Motor neuron (in vitro differentiated cells): ENCODE results near the gene TBCCD1. TPM values are rescaled to one million over a fixed set of nuclear protein-coding genes. Genes with fewer than 3 reads are reported as not detected.

Experiments used
- ATAC-seq, 8 experiments: fragments of 200-7000 bp; cut with Tn5 transposase; replicated peaks in 6 of 8; 2 replicates each; pipeline ENCODE4 v1.8.0; 2021; ENCODE audit warnings: mild to moderate bottlenecking in 8 of 8, moderate library complexity in 8 of 8
- H3K27ac ChIP-seq, 2 donors: fragments of 250-450 bp; sonication (Bioruptor Pico); 2 replicates each; pipeline ENCODE4 v1.9.0; 2021; ENCODE audit warnings: antibody characterized with exemption in 2 of 2, mild to moderate bottlenecking in 2 of 2, moderate library complexity in 1 of 2
- H3K4me1 ChIP-seq, 2 donors: fragments of 250-450 bp; sonication (Bioruptor Pico); replicated peaks in 1 of 2; 2 replicates each; pipeline ENCODE4 v1.6.1; 2021; ENCODE audit warnings: antibody characterized with exemption in 2 of 2, mild to moderate bottlenecking in 2 of 2, moderate library complexity in 1 of 2
- H3K4me3 ChIP-seq, 5 donors: fragments of 250-450 bp; sonication (Bioruptor Pico); 2 replicates each; pipeline ENCODE4 v1.9.0; 2021; ENCODE audit warnings: antibody characterized with exemption in 5 of 5, mild to moderate bottlenecking in 5 of 5, moderate library complexity in 4 of 5
- WGBS, 10 experiments: fragments of 450-650 bp; shearing (Covaris generic); methylation state at CpG; one replicate each; pipeline ENCODE4 v1.0.0; 2022; 5-methylcytosine and 5-hydroxymethylcytosine counted together
- in situ Hi-C, 9 experiments: fragments of 400-800 bp; cut with MboI; loops; one replicate each; pipeline ENCODE4 v1.15.0; 2021; ENCODE audit warnings: low sequenced_read_pairs in 9 of 9, low pct_unique_long_range_greater_than_20kb in 2 of 9; ENCODE audit not compliant: unreplicated experiment in 9 of 9
- total RNA-seq, 8 experiments: library from RNA; unstranded; fragments of 300-600 nt; gene quantifications; 2 replicates each; pipeline versions ENCODE4 v1.2.3 to v1.2.4, GENCODE V29; 2022

TBCCD1 gene
- total RNA-seq, 8 experiments from 2014 or later = 8.4 to 16.6 (median 12.6) TPM

- no peak overlapping the region for H3K4me3 ChIP-seq
- in situ Hi-C loops = loop anchor here in 1 of 9 experiments (25.0 kb wide), 1 partner anchor 206 kb away; the partner anchor contains the start of gene RFC4
- no peak overlapping the region for H3K27ac ChIP-seq
- 28 to 100% (median 55%) methylated on average over 1 to 5 of the region's 5 CpGs for WGBS, 10 experiments
- ATAC-seq = no peak
- H3K4me1 ChIP-seq = no peaks in the 10 kb centered on the region
Observed at GRCh38 chr3:186605561-186606545, 38.7 kb upstream of the TBCCD1 start.

- Histone ChIP-seq H3K27ac (no peak overlapping the region), H3K4me1 (no peaks in the 10 kb centered on the region), H3K4me3 (no peak overlapping the region)
- in situ Hi-C loops = loop anchor here in 1 of 9 experiments (25.0 kb wide), 1 partner anchor 207 kb away; the partner anchor contains the start of gene RFC4
- ATAC-seq = peak in 1 of 8 experiments; percentile 25
Observed at GRCh38 chr3:186605078-186605477, 37.9 kb upstream of the TBCCD1 start.

- H3K27ac ChIP-seq = no peak overlapping the region
- in situ Hi-C loops = loop anchor here in 1 of 9 experiments (25.0 kb wide), 1 partner anchor 209 kb away; the partner anchor contains the start of gene RFC4
- H3K4me1 ChIP-seq = peaks cover 5 to 12% of the 10 kb centered on the region in 2 donors
- H3K4me3 ChIP-seq = no peak overlapping the region
- WGBS, 10 experiments = 19 to 100% (median 85%) methylated on average over 1 to 6 of the region's 7 CpGs; no CpG with 5 or more reads in 2 of the 10 experiments
- no peak for ATAC-seq
Observed at GRCh38 chr3:186603159-186603558, 36.0 kb upstream of the TBCCD1 start.

- H3K4me3 ChIP-seq = no peak overlapping the region
- H3K27ac ChIP-seq = no peak overlapping the region
- H3K4me1 ChIP-seq = peaks cover 5 to 12% of the 10 kb centered on the region in 2 donors
- no peak for ATAC-seq
- in situ Hi-C loops = loop anchor here in 1 of 9 experiments (25.0 kb wide), 1 partner anchor 211 kb away; the partner anchor contains the start of gene RFC4
- 0 to 80% (median 61%) methylated on average over 2 of the region's 3 CpGs; no CpG with 5 or more reads in 3 of the 10 experiments for WGBS, 10 experiments
Observed at GRCh38 chr3:186600896-186601295, 33.8 kb upstream of the TBCCD1 start.

- 86 to 100% (median 100%) methylated on average over 1 to 2 of the region's 2 CpGs; no CpG with 5 or more reads in 5 of the 10 experiments for WGBS, 10 experiments
- in situ Hi-C loops = loop anchor here in 2 of 9 experiments (25.0 kb wide), 2 partner anchors 188 to 213 kb away; partner anchors contain the start of genes EIF4A2 (in 1 of the 2) and RFC4 (in 1 of the 2)
Observed at GRCh38 chr3:186599785-186600166, 32.6 kb upstream of the TBCCD1 start.

GRCh38 chr3:186599142-186599784 lies 32.1 kb upstream of the TBCCD1 start:
- in situ Hi-C loops = loop anchor here in 1 of 9 experiments (25.0 kb wide), 1 partner anchor 188 kb away; the partner anchor contains the start of gene EIF4A2
- no peak overlapping the region for H3K27ac ChIP-seq
- H3K4me1 ChIP-seq = peaks cover 5 to 12% of the 10 kb centered on the region in 2 donors
- 36 to 89% (median 55%) methylated on average over 1 to 7 of the region's 12 CpGs; no CpG with 5 or more reads in 1 of the 10 experiments for WGBS, 10 experiments
- ATAC-seq = peak in 2 of 8 experiments; percentile 27 to 37
- no peak overlapping the region for H3K4me3 ChIP-seq

More at GRCh38 chr3:186599785-186600166, 32.6 kb upstream of the TBCCD1 start:
- H3K4me1 ChIP-seq = peaks cover 5 to 12% of the 10 kb centered on the region in 2 donors
- no peak overlapping the region for H3K27ac ChIP-seq
- ATAC-seq = no peak
- no peak overlapping the region for H3K4me3 ChIP-seq

GRCh38 chr3:186598794-186599141 lies 31.6 kb upstream of the TBCCD1 start:
- Histone ChIP-seq H3K4me3 (no peak overlapping the region), H3K27ac (no peak overlapping the region), H3K4me1 (peaks cover 5 to 12% of the 10 kb centered on the region in 2 donors)
- no peak for ATAC-seq
- WGBS, 10 experiments = 0 to 86% (median 68%) methylated on average over 1 to 3 of the region's 4 CpGs; no CpG with 5 or more reads in 3 of the 10 experiments
- in situ Hi-C loops = loop anchor here in 1 of 9 experiments (25.0 kb wide), 1 partner anchor 189 kb away; the partner anchor contains the start of gene EIF4A2

- peaks cover 5 to 12% of the 10 kb centered on the region in 2 donors for H3K4me1 ChIP-seq
- ATAC-seq = no peak
- H3K4me3 ChIP-seq = no peak overlapping the region
- H3K27ac ChIP-seq = no peak overlapping the region
- in situ Hi-C loops = loop anchor here in 1 of 9 experiments (25.0 kb wide), 1 partner anchor 189 kb away; the partner anchor contains the start of gene EIF4A2
- 0 to 100% (median 83%) methylated on average over 1 to 5 of the region's 11 CpGs; no CpG with 5 or more reads in 3 of the 10 experiments for WGBS, 10 experiments
Observed at GRCh38 chr3:186598108-186598784, 31.1 kb upstream of the TBCCD1 start.

- Histone ChIP-seq H3K4me3 (no peak overlapping the region), H3K27ac (no peak overlapping the region), H3K4me1 (peaks cover 5 to 12% of the 10 kb centered on the region in 2 donors)
- in situ Hi-C loops = loop anchor here in 1 of 9 experiments (25.0 kb wide), 1 partner anchor 191 kb away; the partner anchor contains the start of gene EIF4A2
- ATAC-seq = peak in 5 of 8 experiments; percentile 24 to 51 (median 37)
- 19 to 90% (median 66%) methylated on average over 2 to 11 of the region's 17 CpGs for WGBS, 10 experiments
Observed at GRCh38 chr3:186596568-186597287, 29.6 kb upstream of the TBCCD1 start.

- ATAC-seq = no peak
Observed at GRCh38 chr3:186594591-186595113, 27.5 kb upstream of the TBCCD1 start.

GRCh38 chr3:186593862-186594261 lies 26.7 kb upstream of the TBCCD1 start:
- H3K27ac ChIP-seq = no peak overlapping the region
- in situ Hi-C loops = loop anchor here in 1 of 9 experiments (25.0 kb wide), 1 partner anchor 193 kb away; the partner anchor contains the start of gene EIF4A2
- WGBS, 10 experiments = 71 to 100% (median 95%) methylated on average over 2 to 3 of the region's 3 CpGs; no CpG with 5 or more reads in 2 of the 10 experiments
- ATAC-seq = no peak
- peaks cover 0 to 3% of the 10 kb centered on the region in 2 donors for H3K4me1 ChIP-seq
- H3K4me3 ChIP-seq = no peak overlapping the region

More at GRCh38 chr3:186594591-186595113, 27.5 kb upstream of the TBCCD1 start:
- in situ Hi-C loops = loop anchor here in 1 of 9 experiments (25.0 kb wide), 1 partner anchor 193 kb away; the partner anchor contains the start of gene EIF4A2
- H3K4me3 ChIP-seq = no peak overlapping the region
- WGBS, 10 experiments = 40 to 100% (median 83%) methylated on average over 1 to 6 of the region's 6 CpGs; no CpG with 5 or more reads in 1 of the 10 experiments
- H3K4me1 ChIP-seq = peaks cover 5 to 9% of the 10 kb centered on the region in 2 donors
- no peak overlapping the region for H3K27ac ChIP-seq
